ENCODE data around the gene BEX3. TPM values are rescaled to one million over a fixed set of nuclear protein-coding genes. Genes with fewer than 3 reads are reported as not detected.

BEX3 gene
- total RNA-seq, 3 donors from 2014 or later = 21.5 to 74.1 (median 35.6) TPM

DNA sequence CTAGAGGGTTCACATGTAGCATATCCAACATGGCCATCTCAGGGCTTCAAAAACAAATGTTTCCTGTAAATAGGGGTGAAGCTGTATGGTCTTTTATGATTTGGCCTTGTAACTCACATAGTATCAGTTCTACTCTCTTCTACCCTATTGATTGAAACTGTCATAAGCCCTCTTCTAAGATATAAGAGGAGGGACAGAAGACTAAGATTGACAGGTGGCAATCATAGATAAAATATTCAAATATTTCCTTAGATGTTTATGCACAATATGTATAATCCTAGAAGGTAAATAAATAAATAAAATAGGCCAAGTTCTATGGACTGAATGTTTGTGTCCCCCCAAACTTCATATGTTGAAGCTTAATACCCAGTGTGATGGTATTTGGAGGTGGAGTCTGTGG is 6.9 kb upstream of the BEX3 start:
- intact Hi-C loops (cut with DNase I, micrococcal nuclease) = no loop called here
- no peaks in the 10 kb centered on the region for H3K9me3 ChIP-seq
- no peaks in the 10 kb centered on the region for H3K36me3 ChIP-seq (ENCODE audit: low read depth)
- H3K4me3 ChIP-seq = no peak overlapping the region
- H3K4me1 ChIP-seq (ENCODE audit: low read depth) = no peaks in the 10 kb centered on the region
- ATAC-seq (no peak), DNase-seq (no peak)
- TF ChIP-seq, protein P1, sequence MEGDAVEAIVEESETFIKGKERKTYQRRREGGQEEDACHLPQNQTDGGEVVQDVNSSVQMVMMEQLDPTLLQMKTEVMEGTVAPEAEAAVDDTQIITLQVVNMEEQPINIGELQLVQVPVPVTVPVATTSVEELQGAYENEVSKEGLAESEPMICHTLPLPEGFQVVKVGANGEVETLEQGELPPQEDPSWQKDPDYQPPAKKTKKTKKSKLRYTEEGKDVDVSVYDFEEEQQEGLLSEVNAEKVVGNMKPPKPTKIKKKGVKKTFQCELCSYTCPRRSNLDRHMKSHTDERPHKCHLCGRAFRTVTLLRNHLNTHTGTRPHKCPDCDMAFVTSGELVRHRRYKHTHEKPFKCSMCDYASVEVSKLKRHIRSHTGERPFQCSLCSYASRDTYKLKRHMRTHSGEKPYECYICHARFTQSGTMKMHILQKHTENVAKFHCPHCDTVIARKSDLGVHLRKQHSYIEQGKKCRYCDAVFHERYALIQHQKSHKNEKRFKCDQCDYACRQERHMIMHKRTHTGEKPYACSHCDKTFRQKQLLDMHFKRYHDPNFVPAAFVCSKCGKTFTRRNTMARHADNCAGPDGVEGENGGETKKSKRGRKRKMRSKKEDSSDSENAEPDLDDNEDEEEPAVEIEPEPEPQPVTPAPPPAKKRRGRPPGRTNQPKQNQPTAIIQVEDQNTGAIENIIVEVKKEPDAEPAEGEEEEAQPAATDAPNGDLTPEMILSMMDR (IDR thresholded peaks at IDR 0.05) = no peak

- ATAC-seq (no peak), DNase-seq (no peak)
- Histone ChIP-seq H3K9me3 (no peaks in the 10 kb centered on the region), H3K4me1 (ENCODE audit: low read depth) (no peaks in the 10 kb centered on the region), H3K4me3 (no peak overlapping the region), H3K36me3 (ENCODE audit: low read depth) (no peaks in the 10 kb centered on the region)
- intact Hi-C loops (cut with DNase I, micrococcal nuclease) = no loop called here
- TF ChIP-seq, protein P1 (IDR thresholded peaks at IDR 0.05) = no peak
Observed at GRCh38 chrX:103372886-103373285, 3.5 kb upstream of the BEX3 start.

DNA sequence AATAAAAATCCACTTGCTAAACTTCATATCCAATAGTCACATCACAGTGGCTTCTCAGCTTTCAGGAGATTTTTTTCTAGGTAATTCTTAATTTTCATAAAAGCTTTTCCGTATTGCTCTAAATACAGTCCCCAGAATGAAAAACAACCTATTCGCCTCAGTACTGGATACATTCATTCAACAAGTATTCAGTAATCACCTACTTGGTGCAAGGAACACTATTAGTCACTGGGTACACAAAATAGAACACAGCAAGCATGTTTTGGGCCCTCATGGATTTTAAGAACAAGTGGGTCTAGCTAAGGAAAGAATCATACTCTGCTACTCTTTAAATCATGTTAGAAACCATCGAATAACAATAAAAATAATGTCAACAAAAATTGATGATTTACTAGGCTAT is 2.8 kb upstream of the BEX3 start:
- no peak overlapping the region for H3K4me3 ChIP-seq
- TF ChIP-seq, protein P1 (IDR thresholded peaks at IDR 0.05) = no peak
- H3K36me3 ChIP-seq (ENCODE audit: low read depth) = no peaks in the 10 kb centered on the region
- H3K9me3 ChIP-seq = no peaks in the 10 kb centered on the region
- no peaks in the 10 kb centered on the region for H3K4me1 ChIP-seq (ENCODE audit: low read depth)
- DNase-seq (no peak), ATAC-seq (no peak)
- intact Hi-C loops (cut with DNase I, micrococcal nuclease) = no loop called here

- intact Hi-C loops (cut with DNase I, micrococcal nuclease) = no loop called here
- Histone ChIP-seq H3K9me3 (no peaks in the 10 kb centered on the region), H3K36me3 (ENCODE audit: low read depth) (no peaks in the 10 kb centered on the region), H3K4me3 (peak overlapping the region; percentile 24), H3K4me1 (ENCODE audit: low read depth) (no peaks in the 10 kb centered on the region)
- DNase-seq = peak in 2 of 3 donors; percentile 10 to 35
- TF ChIP-seq, protein P1 (IDR thresholded peaks at IDR 0.05) = no peak
- peak; percentile 51 for ATAC-seq
Observed at GRCh38 chrX:103376979-103377324, 614 bp downstream of the BEX3 start.

GRCh38 chrX:103378990-103379389 is 2.7 kb downstream of the BEX3 start:
- DNase-seq = no peak
- TF ChIP-seq, protein P1 (IDR thresholded peaks at IDR 0.05) = no peak
- no peak for ATAC-seq
- no peaks in the 10 kb centered on the region for H3K9me3 ChIP-seq
- no peaks in the 10 kb centered on the region for H3K36me3 ChIP-seq (ENCODE audit: low read depth)
- intact Hi-C loops (cut with DNase I, micrococcal nuclease) = no loop called here
- H3K4me3 ChIP-seq = no peak overlapping the region
- no peaks in the 10 kb centered on the region for H3K4me1 ChIP-seq (ENCODE audit: low read depth)

GRCh38 chrX:103382877-103383276 is 6.5 kb downstream of the BEX3 start:
- no peaks in the 10 kb centered on the region for H3K9me3 ChIP-seq
- no peaks in the 10 kb centered on the region for H3K4me1 ChIP-seq (ENCODE audit: low read depth)
- no peaks in the 10 kb centered on the region for H3K36me3 ChIP-seq (ENCODE audit: low read depth)
- H3K4me3 ChIP-seq = no peak overlapping the region
- intact Hi-C loops (cut with DNase I, micrococcal nuclease) = no loop called here
- TF ChIP-seq, protein P1 (IDR thresholded peaks at IDR 0.05) = no peak
- no peak for DNase-seq
- no peak for ATAC-seq
